ENCODE measurements around the gene RGCC.

RGCC gene

GRCh38 chr13:41455725-41456419, 1.5 kb upstream of the RGCC start:
- no peak for DNase-seq

- DNase-seq, result no peak
Measured at GRCh38 chr13:41457589-41458186, 338 bp downstream of the RGCC start.

GRCh38 chr13:41458187-41458760, 924 bp downstream of the RGCC start:
- DNase-seq, result peak; percentile 50

DNA sequence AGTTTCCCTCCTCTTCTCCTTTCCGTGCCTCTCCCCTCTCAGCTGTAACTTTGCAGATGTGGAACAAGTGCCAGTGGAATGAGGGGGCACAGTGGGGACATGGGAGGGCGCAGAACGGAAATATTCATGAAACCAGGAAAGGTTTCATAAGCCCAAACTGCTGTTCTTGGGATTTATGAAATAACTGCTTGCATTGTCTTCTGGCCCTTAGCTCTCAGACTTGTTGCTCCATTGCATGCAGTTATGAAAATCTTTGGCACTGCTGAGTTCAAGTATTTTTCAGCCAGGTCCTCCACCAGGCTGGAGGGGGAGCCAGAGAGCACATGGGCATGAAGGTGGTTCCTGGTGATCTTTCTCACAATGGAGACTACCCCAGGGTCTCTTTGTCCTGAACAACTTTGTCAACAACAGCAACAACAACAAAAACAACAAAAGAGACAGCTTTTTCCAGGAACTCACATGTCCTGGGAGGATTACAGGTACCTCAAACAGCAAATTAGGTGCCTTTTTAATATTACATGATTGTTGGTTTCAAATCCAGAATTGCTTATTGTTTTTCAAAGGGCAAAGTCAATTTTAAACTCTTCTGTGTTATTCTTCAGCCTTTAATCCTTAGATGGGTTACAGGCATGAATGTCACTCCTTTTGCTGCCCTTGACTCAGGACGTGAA, 1.5 kb downstream of the RGCC start:
- peak; percentile 65 for DNase-seq

GRCh38 chr13:41459432-41460073, 2.2 kb downstream of the RGCC start:
- DNase-seq, result no peak

GRCh38 chr13:41460074-41460465, 2.7 kb downstream of the RGCC start:
- no peak for DNase-seq

- no peak for DNase-seq
Measured at GRCh38 chr13:41460930-41461329, 3.6 kb downstream of the RGCC start.

- DNase-seq, result no peak
Measured at GRCh38 chr13:41461527-41462139, 4.3 kb downstream of the RGCC start.

GRCh38 chr13:41462427-41462826, 5.1 kb downstream of the RGCC start:
- no peak for DNase-seq

- no peak for DNase-seq
Measured at GRCh38 chr13:41463838-41464602, 6.7 kb downstream of the RGCC start.

DNA sequence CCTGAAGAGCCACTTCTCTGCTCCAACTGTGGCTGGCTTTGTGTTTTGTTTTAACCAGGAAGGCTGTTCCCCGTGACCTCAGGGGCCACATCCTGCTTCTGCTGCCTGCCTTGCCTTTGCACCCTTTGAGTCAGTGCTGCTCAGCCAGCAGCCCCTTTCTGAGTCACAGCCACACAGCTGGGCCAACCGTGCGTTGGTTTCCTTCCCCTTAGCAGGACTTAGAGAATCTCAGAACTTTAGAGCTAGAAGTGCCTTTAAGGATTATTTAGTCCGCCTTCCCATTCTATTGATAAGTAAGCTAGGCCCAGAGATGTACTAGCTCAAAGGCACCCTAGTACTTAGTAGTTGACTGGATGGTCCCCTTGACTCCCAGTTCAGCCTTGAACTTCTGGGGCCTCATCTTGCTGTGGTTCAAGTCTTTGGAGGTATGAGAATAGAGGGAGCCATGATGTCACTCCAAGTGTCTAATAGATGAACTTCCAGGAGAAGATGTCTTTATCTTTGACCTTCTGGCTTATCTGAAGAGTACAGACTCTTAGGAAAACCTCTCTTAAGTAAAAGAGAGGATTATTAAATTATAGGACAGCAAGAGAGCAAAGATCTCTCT, 8.0 kb downstream of the RGCC start:
- DNase-seq, result no peak

GRCh38 chr13:41465898-41466320, 8.6 kb downstream of the RGCC start:
- no peak for DNase-seq

DNA sequence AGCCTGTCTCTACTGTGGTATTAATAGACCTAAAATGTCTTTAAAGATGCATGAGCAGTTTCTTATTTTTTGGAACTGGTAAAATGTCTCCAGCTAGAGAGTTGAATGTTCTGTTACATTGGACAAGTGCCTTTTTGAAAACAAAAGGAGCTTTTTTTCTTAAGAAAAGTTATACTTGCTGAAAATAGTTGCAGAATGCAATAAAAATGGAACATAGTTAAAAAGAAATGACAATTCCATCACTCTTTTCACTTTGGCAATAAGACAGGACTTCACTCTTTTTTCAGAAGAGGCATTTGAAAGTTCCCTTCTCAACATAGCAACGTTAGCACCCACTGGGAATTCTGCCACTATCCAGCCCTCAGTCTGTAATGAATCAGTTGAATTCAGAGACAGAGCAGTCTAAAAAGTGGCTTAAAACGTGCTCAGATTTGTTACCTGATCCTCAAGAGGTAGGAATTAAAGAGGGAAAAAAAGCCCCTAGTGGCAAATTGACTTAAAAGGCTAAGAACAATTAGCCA, 10.1 kb downstream of the RGCC start:
- no peak for DNase-seq

DNA sequence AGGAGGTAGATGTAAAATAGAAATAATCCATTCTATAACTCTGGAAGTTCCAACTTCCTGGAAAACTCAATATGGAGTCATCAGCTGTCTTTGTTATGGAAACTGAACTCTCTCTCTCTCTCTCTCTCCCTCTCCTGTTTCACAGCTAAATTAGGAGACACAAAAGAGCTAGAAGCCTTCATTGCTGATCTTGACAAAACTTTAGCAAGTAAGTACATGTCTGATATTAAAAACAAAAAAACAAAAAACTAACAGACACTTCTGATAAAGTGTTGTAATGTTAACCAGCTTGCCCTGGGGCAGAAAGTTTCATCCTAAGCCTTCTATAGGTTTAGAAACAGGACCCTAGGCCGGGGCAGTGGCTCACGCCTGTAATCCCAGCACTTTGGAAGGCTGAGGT, 11.3 kb downstream of the RGCC start:
- DNase-seq, result no peak

GRCh38 chr13:41470196-41470595, 12.8 kb downstream of the RGCC start:
- DNase-seq, result no peak

- no peak for DNase-seq
Measured at GRCh38 chr13:41471785-41472184, 14.4 kb downstream of the RGCC start.

- DNase-seq, result no peak
Measured at GRCh38 chr13:41487222-41487621, 29.9 kb downstream of the RGCC start.

DNA sequence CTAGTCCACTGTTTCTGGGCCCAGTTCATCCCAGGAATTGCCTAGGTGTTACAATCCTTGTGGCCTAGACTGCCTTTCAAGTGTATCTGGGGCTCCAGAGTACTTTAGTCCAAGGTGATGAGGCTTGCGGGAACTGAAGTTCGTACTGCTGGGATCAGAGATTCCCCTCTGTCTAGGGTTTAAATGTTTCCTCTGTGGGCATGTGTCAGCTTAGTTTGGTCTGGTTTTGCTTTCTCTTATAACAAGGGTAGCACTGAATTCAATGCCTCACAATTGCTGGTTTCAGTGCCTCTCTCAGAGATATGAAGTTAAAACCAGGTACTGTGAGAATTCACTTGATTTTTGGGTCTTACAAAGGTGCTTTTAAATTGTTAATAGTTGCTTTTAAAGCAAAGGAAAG, 30.8 kb downstream of the RGCC start:
- no peak for DNase-seq

DNA sequence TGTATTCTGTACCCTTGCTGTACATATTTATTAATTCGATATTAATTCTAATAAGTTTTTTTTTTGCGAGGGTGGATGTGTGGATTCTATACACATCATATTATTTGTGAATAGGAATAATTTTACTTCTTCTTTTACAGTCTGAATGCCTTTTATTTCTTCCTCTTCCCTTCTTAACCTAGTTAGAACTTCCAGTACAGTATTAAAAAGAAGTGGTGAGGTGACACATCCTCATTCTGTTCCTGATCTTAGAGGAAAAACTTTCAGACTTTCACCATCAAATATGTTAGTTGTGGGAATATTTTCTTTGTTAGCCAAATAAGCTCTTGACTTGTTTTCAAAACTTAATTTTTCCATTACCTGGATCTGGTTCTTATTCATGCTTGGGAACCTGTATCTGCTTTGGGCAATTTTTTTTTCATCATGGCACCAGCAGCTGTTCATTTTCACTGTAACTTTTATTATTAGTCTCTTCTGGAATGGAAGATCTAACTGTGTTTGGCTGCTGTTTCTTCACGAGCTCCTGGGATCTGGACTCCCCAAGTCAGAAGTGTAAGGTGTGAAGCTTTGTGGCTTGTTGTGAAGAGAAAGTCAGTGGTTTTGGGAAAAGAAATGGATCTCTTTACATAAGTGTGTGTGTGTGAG, 33.1 kb downstream of the RGCC start:
- no peak for DNase-seq

DNA sequence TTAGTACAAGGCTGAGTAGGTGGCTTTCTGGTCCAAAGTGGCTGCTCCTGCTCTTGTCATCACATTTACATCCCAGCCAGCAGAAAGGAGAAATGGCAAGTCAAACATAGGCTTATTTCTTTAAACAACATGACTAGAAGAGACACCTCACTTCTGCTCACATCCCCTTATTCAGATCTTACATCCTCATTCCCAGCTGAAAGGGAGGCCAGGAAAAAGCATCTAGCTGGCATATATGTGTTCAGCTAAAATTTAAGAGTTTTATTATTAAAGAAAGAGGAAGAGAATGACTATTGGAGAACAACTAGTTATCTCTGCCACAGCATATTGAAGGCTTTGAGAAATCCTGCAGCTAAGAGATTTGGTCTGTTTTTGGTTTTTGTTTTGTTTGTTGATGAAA, 34.1 kb downstream of the RGCC start:
- no peak for DNase-seq
